ENCODE measurements around the gene TUBB6. TPM values are rescaled to one million over a fixed set of nuclear protein-coding genes. Genes with fewer than 3 reads are reported as not detected.

Gene TUBB6
- total RNA-seq, 4 donors from 2014 or later = 245 to 506 (median 331) TPM

DNA sequence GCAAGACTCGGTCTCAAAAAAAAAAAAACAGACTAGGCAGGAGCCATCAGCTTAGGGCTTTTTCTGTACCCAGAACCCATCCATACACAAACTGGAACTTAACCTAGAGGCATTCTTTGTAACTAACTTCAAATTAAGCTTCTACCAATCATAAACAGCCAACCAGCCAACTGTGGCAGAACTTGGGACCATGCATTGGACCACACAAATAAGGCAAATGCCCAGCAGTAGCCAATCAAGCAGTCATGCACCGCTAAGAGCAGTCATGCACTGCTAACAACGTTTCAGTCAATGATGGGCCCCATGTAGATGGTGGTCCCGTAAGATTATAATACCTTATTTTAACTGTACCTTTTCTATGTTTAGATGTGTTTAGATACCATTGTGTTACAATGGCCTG, 22.7 kb downstream of the TUBB6 start:
- peaks cover 2 to 81% (median 16%) of the 10 kb centered on the region in 3 donors for H3K36me3 ChIP-seq
- no peaks in the 10 kb centered on the region for H3K27me3 ChIP-seq
- DNase-seq (ENCODE audit: low spot score in 2 of 2) = no peak
- no peaks in the 10 kb centered on the region for H3K9me3 ChIP-seq
- no peak for TF ChIP-seq POLR2A (IDR thresholded peaks at IDR 0.05)
- TF ChIP-seq, protein P1, sequence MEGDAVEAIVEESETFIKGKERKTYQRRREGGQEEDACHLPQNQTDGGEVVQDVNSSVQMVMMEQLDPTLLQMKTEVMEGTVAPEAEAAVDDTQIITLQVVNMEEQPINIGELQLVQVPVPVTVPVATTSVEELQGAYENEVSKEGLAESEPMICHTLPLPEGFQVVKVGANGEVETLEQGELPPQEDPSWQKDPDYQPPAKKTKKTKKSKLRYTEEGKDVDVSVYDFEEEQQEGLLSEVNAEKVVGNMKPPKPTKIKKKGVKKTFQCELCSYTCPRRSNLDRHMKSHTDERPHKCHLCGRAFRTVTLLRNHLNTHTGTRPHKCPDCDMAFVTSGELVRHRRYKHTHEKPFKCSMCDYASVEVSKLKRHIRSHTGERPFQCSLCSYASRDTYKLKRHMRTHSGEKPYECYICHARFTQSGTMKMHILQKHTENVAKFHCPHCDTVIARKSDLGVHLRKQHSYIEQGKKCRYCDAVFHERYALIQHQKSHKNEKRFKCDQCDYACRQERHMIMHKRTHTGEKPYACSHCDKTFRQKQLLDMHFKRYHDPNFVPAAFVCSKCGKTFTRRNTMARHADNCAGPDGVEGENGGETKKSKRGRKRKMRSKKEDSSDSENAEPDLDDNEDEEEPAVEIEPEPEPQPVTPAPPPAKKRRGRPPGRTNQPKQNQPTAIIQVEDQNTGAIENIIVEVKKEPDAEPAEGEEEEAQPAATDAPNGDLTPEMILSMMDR (IDR thresholded peaks at IDR 0.05) = no peak
- TF ChIP-seq EP300 (IDR thresholded peaks at IDR 0.05) = no peak
- 87 to 89% methylated on average over 4 of the region's 4 CpGs for WGBS, 2 donors
- H3K4me1 ChIP-seq = peaks cover 0 to 17% (median 0%) of the 10 kb centered on the region in 4 donors
- no peak overlapping the region for H3K4me3 ChIP-seq
- H3K27ac ChIP-seq = no peak overlapping the region

DNA sequence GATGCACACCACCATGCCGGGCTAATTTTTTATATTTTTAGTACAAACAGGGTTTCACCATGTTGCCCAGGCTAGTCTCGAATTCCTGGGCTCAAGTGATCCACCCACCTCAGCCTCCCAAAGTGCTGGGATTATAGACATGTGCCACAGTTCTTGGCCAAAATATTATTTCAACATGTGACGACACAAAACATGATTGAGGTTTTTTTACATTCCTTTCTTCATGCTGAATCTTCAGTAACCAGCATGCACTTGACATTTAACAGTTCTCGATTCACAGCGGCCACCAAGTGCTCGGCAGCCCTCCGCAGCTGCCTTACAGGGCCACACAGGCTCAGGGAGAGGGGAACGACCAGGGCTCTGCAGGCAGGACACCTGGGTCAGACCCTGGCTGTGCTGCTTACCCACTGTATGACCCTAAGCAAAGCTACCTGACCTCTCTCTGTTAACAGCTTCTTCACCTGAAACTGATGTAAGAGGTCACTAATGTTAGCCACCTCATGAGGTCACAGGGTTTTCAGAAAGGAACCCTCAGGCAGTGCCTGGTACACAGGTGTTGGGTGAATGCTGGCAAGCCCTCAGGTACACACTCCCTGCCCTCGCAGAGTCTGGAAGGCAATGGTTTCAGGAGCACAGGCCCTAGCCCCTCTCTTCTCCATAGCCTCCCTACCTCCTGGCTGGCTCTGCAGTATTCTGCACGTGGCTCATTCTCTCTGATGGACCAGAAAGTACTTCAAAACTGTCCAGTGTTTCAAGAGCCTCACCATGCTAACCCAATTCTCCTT, 25.7 kb downstream of the TUBB6 start:
- Histone ChIP-seq H3K27ac (no peak overlapping the region), H3K27me3 (no peaks in the 10 kb centered on the region), H3K9me3 (no peaks in the 10 kb centered on the region), H3K4me1 (peaks cover 0 to 14% (median 0%) of the 10 kb centered on the region in 4 donors), H3K4me3 (no peak overlapping the region), H3K36me3 (peaks cover 2 to 81% (median 12%) of the 10 kb centered on the region in 3 donors)
- DNase-seq (ENCODE audit: low spot score in 2 of 2) = no peak
- WGBS, 2 donors = 79 to 86% methylated on average over 10 of the region's 10 CpGs
- no peak for TF ChIP-seq EP300 (IDR thresholded peaks at IDR 0.05)
- TF ChIP-seq POLR2A (IDR thresholded peaks at IDR 0.05) = no peak
- TF ChIP-seq, protein P1 (IDR thresholded peaks at IDR 0.05) = no peak

- WGBS, 2 donors = 46 to 50% methylated on average over 2 of the region's 2 CpGs
- peaks cover 2 to 81% (median 8%) of the 10 kb centered on the region in 3 donors for H3K36me3 ChIP-seq
- no peaks in the 10 kb centered on the region for H3K9me3 ChIP-seq
- H3K27me3 ChIP-seq = no peaks in the 10 kb centered on the region
- DNase-seq (ENCODE audit: low spot score in 2 of 2) = no peak
- H3K4me1 ChIP-seq = peaks cover 0 to 14% (median 0%) of the 10 kb centered on the region in 4 donors
- TF ChIP-seq POLR2A (IDR thresholded peaks at IDR 0.05) (no peak), EP300 (IDR thresholded peaks at IDR 0.05) (no peak)
- TF ChIP-seq, protein P1 (IDR thresholded peaks at IDR 0.05) = no peak
- H3K27ac ChIP-seq = no peak overlapping the region
- H3K4me3 ChIP-seq = no peak overlapping the region
These were observed 26.3 kb downstream of the TUBB6 start for GRCh38 chr18:12334366-12334808.

- DNase-seq (ENCODE audit: low spot score in 2 of 2) = no peak
- no peak overlapping the region for H3K4me3 ChIP-seq
- H3K36me3 ChIP-seq = peaks cover 2 to 81% (median 8%) of the 10 kb centered on the region in 3 donors
- TF ChIP-seq, protein P1 (IDR thresholded peaks at IDR 0.05) = no peak
- no peak for TF ChIP-seq EP300 (IDR thresholded peaks at IDR 0.05)
- TF ChIP-seq POLR2A (IDR thresholded peaks at IDR 0.05) = no peak
- WGBS, 2 donors = 62 to 75% methylated on average over 2 of the region's 2 CpGs
- H3K9me3 ChIP-seq = no peaks in the 10 kb centered on the region
- peaks cover 0 to 14% (median 0%) of the 10 kb centered on the region in 4 donors for H3K4me1 ChIP-seq
- no peaks in the 10 kb centered on the region for H3K27me3 ChIP-seq
- no peak overlapping the region for H3K27ac ChIP-seq
These were observed 26.8 kb downstream of the TUBB6 start for GRCh38 chr18:12334863-12335262.

- Histone ChIP-seq H3K4me1 (peaks cover 0 to 14% (median 0%) of the 10 kb centered on the region in 4 donors), H3K9me3 (no peaks in the 10 kb centered on the region), H3K36me3 (peaks cover 2 to 81% (median 8%) of the 10 kb centered on the region in 3 donors), H3K4me3 (no peak overlapping the region), H3K27me3 (no peaks in the 10 kb centered on the region), H3K27ac (no peak overlapping the region)
- DNase-seq (ENCODE audit: low spot score in 2 of 2) = no peak
- 83 to 84% methylated on average over 7 of the region's 7 CpGs for WGBS, 2 donors
- TF ChIP-seq, protein P1 (IDR thresholded peaks at IDR 0.05) = no peak
- no peak for TF ChIP-seq EP300 (IDR thresholded peaks at IDR 0.05)
- no peak for TF ChIP-seq POLR2A (IDR thresholded peaks at IDR 0.05)
These were observed 27.5 kb downstream of the TUBB6 start for GRCh38 chr18:12335503-12335902.
